ENCODE data around the gene TDRKH.

GRCh38 chr1:151816548-151817352 lies 26.4 kb upstream of the TDRKH start:
- TF ChIP-seq POLR2A (IDR thresholded peaks at IDR 0.05) = no peak
- TF ChIP-seq CTCF (IDR thresholded peaks at IDR 0.05) = no peak
- no peak for TF ChIP-seq POLR2AphosphoS5 (IDR thresholded peaks at IDR 0.05)

Data from breast epithelium (tissue), 3 donors.